Lung (tissue), 12 donors: ENCODE measurements around the gene PER2. TPM values are rescaled to one million over a fixed set of nuclear protein-coding genes. Genes with fewer than 3 reads are reported as not detected.
A peak's percentile ranks its signal among the peaks of the same experiment; 100 is the strongest.

Experiments used
- ATAC-seq: fragments of 200-7000 bp; cut with Tn5 transposase; one replicate; pipeline ENCODE4 v1.9.1; 2020; ENCODE audit warnings: moderate number of reproducible peaks; ENCODE audit not compliant: insufficient read depth, low FRiP score
- DNase-seq, 3 donors: peaks; one replicate each; pipeline ENCODE4 v3.0.0-alpha.2; 2013 to 2017
- H3K27ac ChIP-seq, 2 donors: one replicate each; pipeline ENCODE4 v1.5.1; 2013; ENCODE audit warnings: mild to moderate bottlenecking in 2 of 2, moderate library complexity in 2 of 2, control low read depth in 1 of 2, inconsistent platforms in 1 of 2, low read depth in 1 of 2, low read length in 1 of 2
- H3K27me3 ChIP-seq, 3 donors: one replicate each; pipeline ENCODE4 v1.5.1; 2013; ENCODE audit warnings: low read length in 2 of 3; ENCODE audit not compliant: control insufficient read depth in 3 of 3, insufficient read depth in 3 of 3
- H3K36me3 ChIP-seq, 4 donors: one replicate each; pipeline ENCODE4 v1.5.1; 2013; ENCODE audit warnings: low read length in 4 of 4, mild to moderate bottlenecking in 1 of 4, moderate library complexity in 1 of 4; ENCODE audit not compliant: control insufficient read depth in 4 of 4, insufficient read depth in 4 of 4
- H3K4me1 ChIP-seq, 5 donors: one replicate each; pipeline ENCODE4 v1.5.1; 2013; ENCODE audit warnings: low read length in 5 of 5, mild to moderate bottlenecking in 2 of 5, moderate library complexity in 1 of 5; ENCODE audit not compliant: control insufficient read depth in 5 of 5, insufficient read depth in 5 of 5
- H3K4me3 ChIP-seq: one replicate; pipeline ENCODE4 v1.5.1; 2013; ENCODE audit warnings: mild to moderate bottlenecking, control low read depth, moderate library complexity
- H3K9ac ChIP-seq, 2 donors: one replicate each; pipeline ENCODE4 v1.5.1; 2013; ENCODE audit warnings: low read length in 2 of 2, control low read depth in 1 of 2; ENCODE audit not compliant: insufficient read depth in 1 of 2
- H3K9me3 ChIP-seq, 4 donors: one replicate each; pipeline ENCODE4 v1.5.1; 2013; ENCODE audit warnings: low read length in 3 of 4, mild to moderate bottlenecking in 1 of 4, moderate library complexity in 1 of 4; ENCODE audit not compliant: control insufficient read depth in 4 of 4, insufficient read depth in 3 of 4
- CTCF ChIP-seq: IDR thresholded peaks from 2 replicates; pipeline ENCODE4 v1.5.1; 2012; ENCODE audit warnings: mild to moderate bottlenecking; ENCODE audit errors: control extremely low read depth, extremely low read depth
- WGBS, 2 donors: extraction: QIAGEN DNeasy Blood & Tissue Kit; methylation state at CpG; one replicate each; pipeline ENCODE4 v1.1.7; 2013; 5-methylcytosine and 5-hydroxymethylcytosine counted together
- polyA plus RNA-seq, 2 donors: library from polyadenylated mRNA; stranded (reverse); fragments of 200-250 nt; gene quantifications; one replicate each; pipeline ENCODE4 v1.2.1, GENCODE V29; 2013
- total RNA-seq, 2 donors: library from RNA; depleted of rRNA in 1 of 2; stranded (reverse); fragments of >200 nt in 1 of 2; gene quantifications; one replicate each; pipeline ENCODE4 v1.2.1, GENCODE V29; 2014 to 2021
- donor health status: control.
- donor health status: control.
- donor health status: Bipolar disorder and iron deficiency.
- donor health status: healthy.
- donor health status: DM: yes; HTN: yes; CAD: no.

The PER2 gene
- total and polyA plus RNA-seq, 4 donors = 4.1 to 27.1 (median 10.5) TPM

GRCh38 chr2:238227587-238228032 is 60.8 kb downstream of the PER2 start:
- DNase-seq = no peak
- Histone ChIP-seq H3K27ac (no peak overlapping the region), H3K9ac (no peak overlapping the region), H3K4me3 (no peak overlapping the region), H3K36me3 (no peaks in the 10 kb centered on the region), H3K4me1 (peaks cover 0 to 7% (median 3%) of the 10 kb centered on the region in 5 donors), H3K9me3 (no peaks in the 10 kb centered on the region), H3K27me3 (peaks cover 0 to 17% (median 13%) of the 10 kb centered on the region in 3 donors)
- no peak for TF ChIP-seq CTCF
- no peak for ATAC-seq
- WGBS, 2 donors = 88 to 91% methylated on average over 11 of the region's 11 CpGs

GRCh38 chr2:238226698-238227586 is 61.5 kb downstream of the PER2 start:
- 79 to 92% methylated on average over 8 of the region's 8 CpGs for WGBS, 2 donors
- ATAC-seq = no peak
- Histone ChIP-seq H3K4me3 (no peak overlapping the region), H3K9me3 (no peaks in the 10 kb centered on the region), H3K27ac (no peak overlapping the region), H3K27me3 (peaks cover 0 to 14% (median 9%) of the 10 kb centered on the region in 3 donors), H3K36me3 (no peaks in the 10 kb centered on the region), H3K9ac (no peak overlapping the region), H3K4me1 (peaks cover 0 to 7% (median 3%) of the 10 kb centered on the region in 5 donors)
- DNase-seq = no peak
- no peak for TF ChIP-seq CTCF

DNA sequence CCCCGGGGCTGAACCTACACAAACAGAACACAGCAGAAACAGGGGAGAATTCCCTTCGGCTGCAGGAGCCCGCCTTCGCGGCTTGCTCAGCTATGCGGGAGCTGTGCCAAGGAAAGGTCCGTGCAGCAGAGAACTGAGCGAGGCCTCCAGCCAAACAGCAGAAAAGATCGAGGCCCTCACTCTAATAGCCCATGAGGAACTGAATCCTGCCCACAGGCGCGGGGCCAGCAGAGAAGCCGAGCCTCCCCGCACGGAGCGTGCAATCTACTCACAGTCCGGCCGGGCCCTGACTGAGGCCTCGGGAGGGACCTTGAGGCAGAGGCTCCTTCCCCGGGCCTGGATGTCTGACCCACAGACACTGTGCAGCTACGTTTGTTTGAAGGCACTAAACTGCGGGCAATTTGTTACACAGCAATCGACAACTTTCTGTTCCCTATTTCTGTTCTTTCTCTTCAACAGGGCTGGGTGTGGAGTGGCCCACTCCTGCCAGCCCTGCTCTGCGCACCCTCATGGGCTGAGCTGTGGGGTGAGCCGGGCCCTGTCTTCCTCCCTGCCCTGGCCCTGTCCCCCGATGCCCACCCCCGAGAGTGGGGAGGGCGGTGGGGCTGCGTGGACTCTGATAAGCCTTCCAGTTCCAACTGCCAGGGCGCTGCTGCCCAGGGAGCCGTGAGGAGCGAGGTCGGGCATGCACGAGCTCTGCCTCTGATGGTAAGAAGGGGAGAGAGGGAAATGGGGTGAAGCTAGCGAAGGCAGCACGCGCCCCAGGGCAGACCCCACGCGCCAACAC is 62.3 kb downstream of the PER2 start:
- peaks cover 0 to 9% (median 6%) of the 10 kb centered on the region in 3 donors for H3K27me3 ChIP-seq
- no peaks in the 10 kb centered on the region for H3K36me3 ChIP-seq
- no peak overlapping the region for H3K9ac ChIP-seq
- no peaks in the 10 kb centered on the region for H3K9me3 ChIP-seq
- no peak overlapping the region for H3K27ac ChIP-seq
- H3K4me3 ChIP-seq = no peak overlapping the region
- 83 to 87% methylated on average over 37 to 38 of the region's 38 CpGs for WGBS, 2 donors
- DNase-seq (peak in 2 of 3 donors; percentile 53 to 65), ATAC-seq (no peak)
- peaks cover 0 to 2% (median 0%) of the 10 kb centered on the region in 5 donors for H3K4me1 ChIP-seq
- no peak for TF ChIP-seq CTCF
